ENCODE measurements around the gene CHL1.

CHL1 gene

DNA sequence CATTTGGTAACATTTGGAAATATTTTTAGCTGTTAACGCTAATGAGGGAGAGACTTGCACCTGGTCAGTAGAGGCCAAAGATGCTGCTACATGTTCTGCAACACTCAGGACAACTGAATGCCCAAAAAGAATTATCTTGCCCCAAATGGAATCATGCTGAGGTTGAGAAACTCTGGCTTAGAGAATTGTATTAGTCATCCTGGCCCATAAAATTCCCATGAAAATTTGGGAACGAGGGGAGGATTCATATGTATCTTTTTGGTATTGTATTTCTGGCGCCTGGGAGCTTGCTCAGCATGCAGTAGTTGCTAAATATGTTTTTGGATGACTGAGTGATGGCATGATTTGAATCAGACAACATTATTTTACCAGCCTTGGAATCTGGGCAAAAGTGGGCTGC is 59.9 kb downstream of the CHL1 start:
- TF ChIP-seq, protein P1, sequence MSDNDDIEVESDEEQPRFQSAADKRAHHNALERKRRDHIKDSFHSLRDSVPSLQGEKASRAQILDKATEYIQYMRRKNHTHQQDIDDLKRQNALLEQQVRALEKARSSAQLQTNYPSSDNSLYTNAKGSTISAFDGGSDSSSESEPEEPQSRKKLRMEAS (IDR thresholded peaks at IDR 0.05; ENCODE audit: low read depth, low read length) = no peak
- TF ChIP-seq, protein P2, sequence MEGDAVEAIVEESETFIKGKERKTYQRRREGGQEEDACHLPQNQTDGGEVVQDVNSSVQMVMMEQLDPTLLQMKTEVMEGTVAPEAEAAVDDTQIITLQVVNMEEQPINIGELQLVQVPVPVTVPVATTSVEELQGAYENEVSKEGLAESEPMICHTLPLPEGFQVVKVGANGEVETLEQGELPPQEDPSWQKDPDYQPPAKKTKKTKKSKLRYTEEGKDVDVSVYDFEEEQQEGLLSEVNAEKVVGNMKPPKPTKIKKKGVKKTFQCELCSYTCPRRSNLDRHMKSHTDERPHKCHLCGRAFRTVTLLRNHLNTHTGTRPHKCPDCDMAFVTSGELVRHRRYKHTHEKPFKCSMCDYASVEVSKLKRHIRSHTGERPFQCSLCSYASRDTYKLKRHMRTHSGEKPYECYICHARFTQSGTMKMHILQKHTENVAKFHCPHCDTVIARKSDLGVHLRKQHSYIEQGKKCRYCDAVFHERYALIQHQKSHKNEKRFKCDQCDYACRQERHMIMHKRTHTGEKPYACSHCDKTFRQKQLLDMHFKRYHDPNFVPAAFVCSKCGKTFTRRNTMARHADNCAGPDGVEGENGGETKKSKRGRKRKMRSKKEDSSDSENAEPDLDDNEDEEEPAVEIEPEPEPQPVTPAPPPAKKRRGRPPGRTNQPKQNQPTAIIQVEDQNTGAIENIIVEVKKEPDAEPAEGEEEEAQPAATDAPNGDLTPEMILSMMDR (IDR thresholded peaks at IDR 0.05; ENCODE audit: low read depth, low read length) = no peak
- no peak for TF ChIP-seq POLR2A (IDR thresholded peaks at IDR 0.05; ENCODE audit: extremely low read depth, insufficient read length)
- TF ChIP-seq MYC (IDR thresholded peaks at IDR 0.05; ENCODE audit: low read depth, low read length) = no peak
- no peak for DNase-seq (ENCODE audit: low read depth)

DNA sequence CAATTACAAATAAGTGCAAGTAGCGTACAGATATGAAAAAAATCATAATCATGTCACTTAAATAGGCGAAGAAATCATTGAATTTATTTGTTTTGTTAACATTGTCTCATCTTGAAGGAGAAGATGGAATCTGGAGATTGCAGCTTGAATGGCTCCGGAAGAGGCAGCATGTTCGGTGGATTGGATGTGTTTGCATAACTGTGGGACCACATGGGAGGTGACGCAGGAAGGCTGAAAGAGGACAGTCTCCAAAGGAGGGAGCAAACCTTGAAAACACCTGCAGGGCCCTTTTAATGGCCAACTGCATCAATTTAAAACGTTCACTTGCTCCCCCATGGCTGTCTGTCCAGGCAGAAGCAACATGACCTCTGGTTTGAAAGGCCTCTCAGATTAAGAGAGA is 61.3 kb downstream of the CHL1 start:
- DNase-seq (ENCODE audit: low read depth) = no peak
- H3K4me3 ChIP-seq (ENCODE audit: low read depth, low read length) = no peak overlapping the region
- TF ChIP-seq, protein P1 (IDR thresholded peaks at IDR 0.05; ENCODE audit: low read depth, low read length) = no peak
- TF ChIP-seq, protein P2 (IDR thresholded peaks at IDR 0.05; ENCODE audit: low read depth, low read length) = no peak
- TF ChIP-seq MYC (IDR thresholded peaks at IDR 0.05; ENCODE audit: low read depth, low read length) (no peak), POLR2A (IDR thresholded peaks at IDR 0.05; ENCODE audit: extremely low read depth, insufficient read length) (no peak)

More for the DNA sequence above, 59.9 kb downstream of the CHL1 start:
- no peak overlapping the region for H3K4me3 ChIP-seq (ENCODE audit: low read depth, low read length)

DNA sequence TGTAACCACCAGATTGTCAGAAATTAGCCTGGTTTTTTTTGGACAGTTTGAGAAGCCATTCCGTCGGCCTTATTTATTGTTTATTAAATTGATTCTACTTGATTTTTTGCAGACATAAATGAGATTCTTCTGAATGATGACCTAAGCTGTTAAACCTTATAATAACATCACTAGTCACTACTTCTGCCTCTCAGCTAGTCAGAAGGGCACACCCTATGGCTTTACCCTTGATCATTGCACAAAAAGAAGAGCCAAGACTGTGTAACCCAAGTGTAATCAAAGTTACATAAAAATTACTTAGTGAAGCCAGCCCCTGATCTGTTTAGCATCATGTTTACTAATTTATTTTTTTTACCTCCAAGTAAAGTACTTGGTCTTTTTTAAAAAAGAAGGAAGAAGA is 64.3 kb downstream of the CHL1 start:
- H3K4me3 ChIP-seq (ENCODE audit: low read depth, low read length) = no peak overlapping the region
- DNase-seq (ENCODE audit: low read depth) = no peak
- TF ChIP-seq MYC (IDR thresholded peaks at IDR 0.05; ENCODE audit: low read depth, low read length) (no peak), POLR2A (IDR thresholded peaks at IDR 0.05; ENCODE audit: extremely low read depth, insufficient read length) (no peak)
- TF ChIP-seq, protein P1 (IDR thresholded peaks at IDR 0.05; ENCODE audit: low read depth, low read length) = no peak
- TF ChIP-seq, protein P2 (IDR thresholded peaks at IDR 0.05; ENCODE audit: low read depth, low read length) = no peak

DNA sequence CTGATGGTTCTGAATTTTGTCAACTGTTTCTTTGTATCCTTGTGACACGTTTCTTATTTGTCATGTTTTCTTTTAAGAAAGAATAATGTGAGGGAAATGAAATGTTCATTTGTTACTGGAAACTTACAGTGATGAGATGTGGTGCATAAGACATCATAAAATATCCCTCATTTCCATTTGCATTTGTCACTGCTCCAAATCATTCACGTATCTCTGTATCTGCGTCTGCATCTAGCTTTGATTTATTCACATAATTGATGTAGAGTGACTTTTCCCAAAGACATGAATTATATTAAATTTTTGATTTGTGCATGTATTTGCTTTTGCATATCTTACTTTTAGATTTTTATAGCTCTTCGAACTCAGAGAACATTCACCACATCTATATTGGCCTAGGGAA is 66.8 kb downstream of the CHL1 start:
- no peak overlapping the region for H3K4me3 ChIP-seq (ENCODE audit: low read depth, low read length)
- TF ChIP-seq POLR2A (IDR thresholded peaks at IDR 0.05; ENCODE audit: extremely low read depth, insufficient read length) (no peak), MYC (IDR thresholded peaks at IDR 0.05; ENCODE audit: low read depth, low read length) (no peak)
- TF ChIP-seq, protein P2 (IDR thresholded peaks at IDR 0.05; ENCODE audit: low read depth, low read length) = no peak
- TF ChIP-seq, protein P1 (IDR thresholded peaks at IDR 0.05; ENCODE audit: low read depth, low read length) = no peak
- no peak for DNase-seq (ENCODE audit: low read depth)

DNA sequence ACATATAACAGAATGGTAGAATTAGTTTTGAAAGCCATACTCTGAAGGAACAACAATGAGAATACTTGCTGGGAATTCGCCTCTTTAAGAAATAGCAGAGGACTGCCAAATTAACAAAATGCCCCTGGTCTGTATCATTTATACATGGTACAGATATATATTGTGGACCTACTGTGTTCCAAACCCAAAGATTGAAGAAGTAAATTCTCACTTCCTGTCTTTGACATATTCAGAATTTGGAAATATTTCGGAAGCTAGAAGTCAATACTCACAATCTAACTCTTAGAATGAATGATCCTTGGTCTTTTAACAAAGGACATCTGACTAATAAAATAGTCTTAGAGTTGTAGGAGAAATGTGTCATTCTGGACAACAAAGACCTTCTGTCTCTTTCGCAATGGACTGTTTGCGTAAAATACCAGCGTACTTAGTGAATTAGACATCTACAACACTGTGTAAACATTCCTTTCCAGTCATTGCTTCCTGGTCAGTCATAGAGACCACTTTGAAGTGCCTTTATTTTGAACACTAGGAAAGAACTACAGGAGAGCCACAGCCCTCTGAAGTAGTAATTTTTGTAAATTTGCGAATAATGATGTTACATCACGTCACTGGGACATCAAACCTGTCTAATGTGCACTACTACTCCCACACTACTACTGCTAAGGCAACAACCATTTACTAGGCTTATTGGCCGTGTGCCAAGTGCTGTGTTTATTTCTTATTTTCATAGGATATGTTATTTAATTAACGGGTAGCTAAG is 68.0 kb downstream of the CHL1 start:
- peak; percentile 25 for DNase-seq (ENCODE audit: low read depth)
- H3K4me3 ChIP-seq (ENCODE audit: low read depth, low read length) = no peak overlapping the region
- TF ChIP-seq, protein P1 (IDR thresholded peaks at IDR 0.05; ENCODE audit: low read depth, low read length) = no peak
- TF ChIP-seq, protein P2 (IDR thresholded peaks at IDR 0.05; ENCODE audit: low read depth, low read length) = no peak
- no peak for TF ChIP-seq MYC (IDR thresholded peaks at IDR 0.05; ENCODE audit: low read depth, low read length)
- TF ChIP-seq POLR2A (IDR thresholded peaks at IDR 0.05; ENCODE audit: extremely low read depth, insufficient read length) = no peak

Measured in NB4 (cell line).